Measurements from ENCODE around the gene ZNF197.
"Not testable (repeated sequence)": the region's sequence is repeated elsewhere in the genome, so short reads cannot be mapped to it uniquely, and the experiment has no call there.

The ZNF197 gene

GRCh38 chr3:44665173-44665572 lies 40.3 kb downstream of the ZNF197 start:
- no peak for DNase-seq

GRCh38 chr3:44666346-44666745 lies 41.5 kb downstream of the ZNF197 start:
- no peak for DNase-seq

GRCh38 chr3:44669760-44670159 lies 44.9 kb downstream of the ZNF197 start:
- DNase-seq = no peak

GRCh38 chr3:44673466-44673865 lies 48.6 kb downstream of the ZNF197 start:
- DNase-seq = not testable (repeated sequence)

GRCh38 chr3:44674211-44674610 lies 49.4 kb downstream of the ZNF197 start:
- no peak for DNase-seq

GRCh38 chr3:44678480-44679116 lies 53.8 kb downstream of the ZNF197 start:
- DNase-seq = no peak

GRCh38 chr3:44680921-44681455 lies 56.2 kb downstream of the ZNF197 start:
- no peak for DNase-seq

GRCh38 chr3:44682182-44682896 lies 57.5 kb downstream of the ZNF197 start:
- DNase-seq = no peak

GRCh38 chr3:44685128-44685800 lies 60.4 kb downstream of the ZNF197 start:
- peak; percentile 12 to 33 for DNase-seq

GRCh38 chr3:44687898-44688297 lies 63.1 kb downstream of the ZNF197 start:
- no peak for DNase-seq

Measured in Kasumi-1 (cell line).